K562 (cell line): ENCODE data around the gene EZH2. TPM values are rescaled to one million over a fixed set of nuclear protein-coding genes. Genes with fewer than 3 reads are reported as not detected.

ENCODE experiments used
- ATAC-seq: fragments of 200-7000 bp; cut with Tn5 transposase; 3 replicates; pipeline ENCODE4 v1.9.1; 2020; ENCODE audit warnings: moderate library complexity
- BruUV-seq: library from RNA; stranded (reverse); fragments of 400-500 nt; replicated peaks from 2 replicates; lab custom pipeline; 2021; lab: Mats Ljungman, UMichigan
- CTCF ChIA-PET: fragments of 300-600 bp; formaldehyde crosslinking; extraction: SDS; loops from one replicate; lab custom pipeline; 2021; ENCODE audit warnings: low intra/inter-chr PET ratio; lab: Yijun Ruan, JAX
- POLR2A ChIA-PET: fragments of 300-600, 350-650 bp; sonication (Branson Sonifier 250); formaldehyde crosslinking; extraction: SDS; loops from one replicate; lab custom pipeline; 2021; ENCODE audit warnings: antibody characterized with exemption, inconsistent platforms; lab: Yijun Ruan, JAX
- DNase-seq, 4 experiments: peaks; one replicate each; pipeline versions ENCODE4 v3.0.0 to v3.0.0-alpha.2; 2011 to 2018; ENCODE audit warnings: low spot score in 3 of 4, mixed read lengths in 3 of 4; ENCODE audit errors: extremely low read depth in 1 of 4
- FAIRE-seq: peaks from 2 replicates; lab custom pipeline; 2011; peaks lifted over from hg19 to GRCh38; lab: Jason Lieb, UNC
- H2AFZ ChIP-seq: 2 replicates; pipeline ENCODE4 v1.6.0; 2011; ENCODE audit warnings: low read depth, low read length, control low read depth, inconsistent platforms
- H3K27ac ChIP-seq: fragments of 200-600 bp; 3 replicates; pipeline ENCODE4 v1.8.0; 2011; ENCODE audit warnings: low read depth, mild to moderate bottlenecking, control low read depth, inconsistent platforms, low read length, moderate library complexity, mixed read lengths; ENCODE audit errors: extremely low read depth
- H3K27me3 ChIP-seq, 2 experiments: fragments of 300-600 bp in 1 of 2; 2 replicates in 1 of 2; 3 replicates in 1 of 2; pipeline versions ENCODE4 v1.6.0 to v1.8.0; 2011; ENCODE audit warnings: inconsistent platforms in 2 of 2, low read length in 2 of 2, mild to moderate bottlenecking in 1 of 2, mixed read lengths in 1 of 2, moderate library complexity in 1 of 2; ENCODE audit not compliant: control insufficient read depth in 2 of 2, insufficient read depth in 2 of 2
- H3K36me3 ChIP-seq: fragments of 300-600 bp; 3 replicates; pipeline ENCODE4 v1.8.0; 2011; ENCODE audit warnings: mild to moderate bottlenecking, low read length, inconsistent platforms; ENCODE audit not compliant: control insufficient read depth, insufficient read depth
- H3K4me1 ChIP-seq, 2 experiments: fragments of 200-600 bp in 1 of 2; replicated peaks in 1 of 2; 2 replicates in 1 of 2; 3 replicates in 1 of 2; pipeline versions ENCODE4 v1.5.1 to v1.8.0; 2011; ENCODE audit warnings: inconsistent platforms in 2 of 2, low read length in 2 of 2, mild to moderate bottlenecking in 1 of 2, mixed read lengths in 1 of 2, moderate library complexity in 1 of 2; ENCODE audit not compliant: control insufficient read depth in 2 of 2, insufficient read depth in 2 of 2
- H3K4me2 ChIP-seq: 2 replicates; pipeline ENCODE4 v1.6.1; 2011; ENCODE audit warnings: low read length, control low read depth, inconsistent platforms, mixed read lengths; ENCODE audit not compliant: insufficient read depth
- H3K4me3 ChIP-seq: fragments of 200-600 bp; sonication (generic), shearing (Covaris generic); 2 replicates; pipeline ENCODE4 v1.5.1; 2016; ENCODE audit warnings: control low read depth, inconsistent platforms
- H3K79me2 ChIP-seq: fragments of 200-600 bp; 3 replicates; pipeline ENCODE4 v1.8.0; 2011; ENCODE audit warnings: low read length, inconsistent platforms; ENCODE audit not compliant: control insufficient read depth, insufficient read depth
- H3K9ac ChIP-seq, 2 experiments: 2 replicates each; pipeline versions ENCODE4 v1.6.0 to v1.6.1; 2011; ENCODE audit warnings: low read depth in 2 of 2, low read length in 2 of 2, control low read depth in 1 of 2, inconsistent platforms in 1 of 2, mild to moderate bottlenecking in 1 of 2, mixed read lengths in 1 of 2; ENCODE audit not compliant: insufficient read depth in 1 of 2
- H3K9me1 ChIP-seq: one replicate; pipeline ENCODE4 v1.6.0; 2011; ENCODE audit warnings: inconsistent platforms, mild to moderate bottlenecking, low read length, moderate library complexity; ENCODE audit not compliant: control insufficient read depth, insufficient read depth
- H3K9me3 ChIP-seq: replicated peaks from 2 replicates; pipeline ENCODE4 v1.5.1; 2011; ENCODE audit warnings: low read depth, low read length, inconsistent platforms; ENCODE audit not compliant: control insufficient read depth, insufficient read depth
- H4K20me1 ChIP-seq: replicated peaks from 2 replicates; pipeline ENCODE4 v1.6.1; 2011; ENCODE audit warnings: low read length, inconsistent platforms, mixed read lengths; ENCODE audit not compliant: control insufficient read depth, insufficient read depth
- CTCFL ChIP-seq: IDR thresholded peaks from 2 replicates; pipeline ENCODE4 v1.6.1; 2011; ENCODE audit warnings: borderline replicate concordance, low read depth, mild to moderate bottlenecking, moderate library complexity, low read length; ENCODE audit not compliant: insufficient read depth, poor library complexity, severe bottlenecking
- LEF1 ChIP-seq: fragments of 450-650 bp; IDR thresholded peaks from 2 replicates; pipeline ENCODE4 v1.6.1; 2016; ENCODE audit warnings: mild to moderate bottlenecking
- ZNF347 ChIP-seq: fragments of 450-650 bp; formaldehyde crosslinking; IDR thresholded peaks from 2 replicates; pipeline ENCODE4 v1.4.0; 2020; ENCODE audit warnings: low read depth, mild to moderate bottlenecking, moderate library complexity
- WGBS: fragments of 100-300 bp; shearing (Covaris generic); methylation state at CpG from one replicate; pipeline ENCODE4 v1.1.6; 2016; ENCODE audit warnings: low coverage, mixed read lengths; ENCODE audit not compliant: insufficient coverage; ENCODE audit errors: missing lambda C conversion rate; 5-methylcytosine and 5-hydroxymethylcytosine counted together
- in situ Hi-C: fragments of 300-500 bp; cut with MboI; formaldehyde crosslinking; loops from 4 replicates; pipeline ENCODE4 v1.15.0; 2018; ENCODE audit warnings: inconsistent platforms, mixed read lengths
- intact Hi-C: fragments of 100-400 bp; cut with micrococcal nuclease; formaldehyde crosslinking; loops from 2 replicates; pipeline ENCODE4 v1.14.2; 2022
- polyA plus RNA-seq, 8 experiments: library from polyadenylated mRNA; depleted of rRNA in 4 of 8; stranded (reverse) in 5 of 8; unstranded in 3 of 8; fragments of >200 nt; fragmentation: Nextera tagmentation in 2 of 8; fragmentation: Illumina TruSeq in 1 of 8; extraction: Ambion mirVana in 2 of 8; extraction: Trizol in 1 of 8; gene quantifications; 2 replicates each; pipeline versions ENCODE4 v1.2.1 to v1.2.3, GENCODE V29; 2011 to 2014; ENCODE audit warnings: inconsistent platforms in 1 of 8, missing spikeins in 1 of 8
- total RNA-seq, 7 experiments: library from RNA; depleted of rRNA in 6 of 7; stranded (reverse); fragments of >200 nt in 6 of 7; fragmentation: Illumina TruSeq in 2 of 7; extraction: Trizol in 2 of 7; gene quantifications; 2 replicates each; pipeline versions ENCODE4 v1.2.1 to v1.2.3, GENCODE V29; 2011 to 2021; ENCODE audit warnings: low replicate concordance in 1 of 7
- TF ChIP-seq, protein P1 (sequence below), 2 experiments: fragments of 450-650 bp in 1 of 2; sonication (generic) in 1 of 2; formaldehyde crosslinking in 1 of 2; IDR thresholded peaks; 2 replicates each; pipeline versions ENCODE4 v1.7.1 to v1.9.0; 2016 to 2022; ENCODE audit warnings: inconsistent platforms in 1 of 2, mild to moderate bottlenecking in 1 of 2, missing genetic modification reagents in 1 of 2

Gene EZH2
- total and polyA plus RNA-seq, 9 of the 15 experiments (the other 6 are each of a cell fraction or from before 2014, with no cell fraction given) = 48.7 to 175 (median 98.6) TPM

- no peak for TF ChIP-seq ZNF347 (CRISPR knock-in tag)
- TF ChIP-seq CTCFL = no peak
Measured at GRCh38 chr7:148883266-148884048, 634 bp downstream of the EZH2 start (continued).

DNA sequence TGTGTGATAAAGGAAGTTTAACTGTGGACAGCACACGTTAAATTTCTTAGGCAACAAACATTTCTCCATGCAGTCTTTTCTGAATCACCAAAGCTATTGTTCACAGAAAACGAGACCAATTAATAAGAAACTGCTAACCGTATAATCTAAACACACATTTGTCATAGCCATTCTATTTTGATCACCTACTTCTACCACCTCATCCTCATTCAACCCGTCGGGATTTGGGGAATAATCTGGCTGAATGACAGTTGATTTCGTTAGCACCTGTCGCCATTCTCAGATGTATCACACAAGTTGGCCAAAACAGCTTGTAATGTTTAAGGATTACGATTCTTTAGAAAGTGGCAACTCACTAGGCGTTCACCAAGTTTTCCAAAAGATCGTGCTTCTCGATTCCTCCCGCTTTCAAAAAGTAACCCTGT lies 1.2 kb downstream of the EZH2 start:
- peak in 1 of 4 experiments; percentile 50 for DNase-seq
- Histone ChIP-seq H3K27ac (peak overlapping the region; percentile 98), H2AFZ (0 out of 2 replicates have a peak overlapping the region, but pooled peaks have one; percentile 11), H3K4me1 (peaks cover 13 to 23% of the 10 kb centered on the region in 2 experiments; a peak in 4 of 5 replicates), H3K79me2 (peaks cover 74% of the 10 kb centered on the region), H3K36me3 (peaks cover 15% of the 10 kb centered on the region; the same call in 2 of the 3 replicates), H3K4me3 (peak overlapping the region; percentile 96), H4K20me1 (peaks cover 23% of the 10 kb centered on the region), H3K9me1 (no peaks in the 10 kb centered on the region), H3K4me2 (peak overlapping the region; percentile 92), H3K9me3 (no peaks in the 10 kb centered on the region), H3K9ac (peak overlapping the region; percentile 97 to 99), H3K27me3 (no peaks in the 10 kb centered on the region)
- TSS peak; percentile 43 for BruUV-seq
- in situ Hi-C loops (no loop called here), intact Hi-C loops (loop anchor here (2.0 to 5.0 kb wide), 2 partner anchors 32 to 79 kb away; no protein-coding TSS in a partner anchor)
- ChIA-PET POLR2A (interaction anchor here (0.7 to 4.6 kb wide), 21 partner anchors 10 to 184 kb away, joined by 3 to 37 read pairs (median 4); partner anchors contain the start of gene CUL1), CTCF (no interaction called here)
- no peak for ATAC-seq
- peak; percentile 65 for FAIRE-seq
- WGBS = under 1% methylated on average over 12 of the region's 12 CpGs
- no peak for TF ChIP-seq LEF1
- TF ChIP-seq, protein P1, sequence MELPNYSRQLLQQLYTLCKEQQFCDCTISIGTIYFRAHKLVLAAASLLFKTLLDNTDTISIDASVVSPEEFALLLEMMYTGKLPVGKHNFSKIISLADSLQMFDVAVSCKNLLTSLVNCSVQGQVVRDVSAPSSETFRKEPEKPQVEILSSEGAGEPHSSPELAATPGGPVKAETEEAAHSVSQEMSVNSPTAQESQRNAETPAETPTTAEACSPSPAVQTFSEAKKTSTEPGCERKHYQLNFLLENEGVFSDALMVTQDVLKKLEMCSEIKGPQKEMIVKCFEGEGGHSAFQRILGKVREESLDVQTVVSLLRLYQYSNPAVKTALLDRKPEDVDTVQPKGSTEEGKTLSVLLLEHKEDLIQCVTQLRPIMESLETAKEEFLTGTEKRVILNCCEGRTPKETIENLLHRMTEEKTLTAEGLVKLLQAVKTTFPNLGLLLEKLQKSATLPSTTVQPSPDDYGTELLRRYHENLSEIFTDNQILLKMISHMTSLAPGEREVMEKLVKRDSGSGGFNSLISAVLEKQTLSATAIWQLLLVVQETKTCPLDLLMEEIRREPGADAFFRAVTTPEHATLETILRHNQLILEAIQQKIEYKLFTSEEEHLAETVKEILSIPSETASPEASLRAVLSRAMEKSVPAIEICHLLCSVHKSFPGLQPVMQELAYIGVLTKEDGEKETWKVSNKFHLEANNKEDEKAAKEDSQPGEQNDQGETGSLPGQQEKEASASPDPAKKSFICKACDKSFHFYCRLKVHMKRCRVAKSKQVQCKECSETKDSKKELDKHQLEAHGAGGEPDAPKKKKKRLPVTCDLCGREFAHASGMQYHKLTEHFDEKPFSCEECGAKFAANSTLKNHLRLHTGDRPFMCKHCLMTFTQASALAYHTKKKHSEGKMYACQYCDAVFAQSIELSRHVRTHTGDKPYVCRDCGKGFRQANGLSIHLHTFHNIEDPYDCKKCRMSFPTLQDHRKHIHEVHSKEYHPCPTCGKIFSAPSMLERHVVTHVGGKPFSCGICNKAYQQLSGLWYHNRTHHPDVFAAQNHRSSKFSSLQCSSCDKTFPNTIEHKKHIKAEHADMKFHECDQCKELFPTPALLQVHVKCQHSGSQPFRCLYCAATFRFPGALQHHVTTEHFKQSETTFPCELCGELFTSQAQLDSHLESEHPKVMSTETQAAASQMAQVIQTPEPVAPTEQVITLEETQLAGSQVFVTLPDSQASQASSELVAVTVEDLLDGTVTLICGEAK (IDR thresholded peaks at IDR 0.05) = no peak; the same call in 1 of the 2 replicates
- TF ChIP-seq, protein P1 (CRISPR knock-in tag; IDR thresholded peaks at IDR 0.05) = no peak
